ENCODE results near the gene ORC3.

DNA sequence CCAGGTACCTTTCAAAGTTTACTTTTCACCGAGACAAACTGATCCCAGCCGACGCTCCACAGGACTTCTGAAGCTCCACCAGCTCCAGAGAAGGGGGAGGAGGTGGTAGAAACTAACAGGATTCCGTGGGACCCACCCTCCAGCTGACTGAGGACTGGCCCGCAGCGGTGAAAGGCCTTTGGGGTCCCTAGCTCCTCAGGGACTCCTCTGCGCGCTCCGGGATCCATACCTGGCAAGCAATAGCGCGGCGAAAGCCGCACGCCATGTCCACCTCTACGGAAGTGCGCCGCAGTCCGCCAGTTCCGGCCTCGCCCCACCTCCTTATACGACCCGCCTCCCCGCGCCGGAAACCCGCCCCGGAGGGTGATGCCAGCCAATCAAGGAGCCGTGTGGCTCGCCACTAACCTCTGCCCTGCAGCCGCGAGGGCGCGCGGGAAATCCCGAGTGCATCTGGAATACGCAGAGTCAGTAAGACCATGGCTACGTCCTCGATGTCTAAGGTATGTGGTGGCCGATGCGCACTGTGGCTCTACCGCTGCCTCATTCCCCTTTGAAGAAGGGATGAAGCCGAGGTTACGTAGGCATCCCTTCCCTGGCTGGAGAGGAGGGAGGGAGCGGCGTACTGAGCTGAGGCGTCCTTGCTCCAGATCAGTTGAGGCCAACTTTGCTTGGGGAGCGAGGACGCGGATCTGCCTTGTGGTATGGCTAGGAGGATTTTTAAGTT is at the start of gene ORC3, which contains the start of gene RARS2:
- peak; percentile 90 for TF ChIP-seq POLR2A (IDR thresholded peaks at IDR 0.05; ENCODE audit: extremely low read depth, insufficient read length)
- TF ChIP-seq, protein P1, sequence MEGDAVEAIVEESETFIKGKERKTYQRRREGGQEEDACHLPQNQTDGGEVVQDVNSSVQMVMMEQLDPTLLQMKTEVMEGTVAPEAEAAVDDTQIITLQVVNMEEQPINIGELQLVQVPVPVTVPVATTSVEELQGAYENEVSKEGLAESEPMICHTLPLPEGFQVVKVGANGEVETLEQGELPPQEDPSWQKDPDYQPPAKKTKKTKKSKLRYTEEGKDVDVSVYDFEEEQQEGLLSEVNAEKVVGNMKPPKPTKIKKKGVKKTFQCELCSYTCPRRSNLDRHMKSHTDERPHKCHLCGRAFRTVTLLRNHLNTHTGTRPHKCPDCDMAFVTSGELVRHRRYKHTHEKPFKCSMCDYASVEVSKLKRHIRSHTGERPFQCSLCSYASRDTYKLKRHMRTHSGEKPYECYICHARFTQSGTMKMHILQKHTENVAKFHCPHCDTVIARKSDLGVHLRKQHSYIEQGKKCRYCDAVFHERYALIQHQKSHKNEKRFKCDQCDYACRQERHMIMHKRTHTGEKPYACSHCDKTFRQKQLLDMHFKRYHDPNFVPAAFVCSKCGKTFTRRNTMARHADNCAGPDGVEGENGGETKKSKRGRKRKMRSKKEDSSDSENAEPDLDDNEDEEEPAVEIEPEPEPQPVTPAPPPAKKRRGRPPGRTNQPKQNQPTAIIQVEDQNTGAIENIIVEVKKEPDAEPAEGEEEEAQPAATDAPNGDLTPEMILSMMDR (IDR thresholded peaks at IDR 0.05; ENCODE audit: low read depth, low read length): no peak
- TF ChIP-seq, protein P2, sequence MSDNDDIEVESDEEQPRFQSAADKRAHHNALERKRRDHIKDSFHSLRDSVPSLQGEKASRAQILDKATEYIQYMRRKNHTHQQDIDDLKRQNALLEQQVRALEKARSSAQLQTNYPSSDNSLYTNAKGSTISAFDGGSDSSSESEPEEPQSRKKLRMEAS (IDR thresholded peaks at IDR 0.05; ENCODE audit: low read depth, low read length): peak; percentile 45; the same call in 1 of the 2 replicates

All from NB4 (cell line).